Measurements from ENCODE around the gene C9orf153. TPM values are rescaled to one million over a fixed set of nuclear protein-coding genes. Genes with fewer than 3 reads are reported as not detected.
A peak's percentile ranks its signal among the peaks of the same experiment; 100 is the strongest.
"Not testable (repeated sequence)": the region's sequence is repeated elsewhere in the genome, so short reads cannot be mapped to it uniquely, and the experiment has no call there.

C9orf153 gene
- total RNA-seq, 1 donor from 2014 or later, result not detected

- no peak for DNase-seq
Measured at GRCh38 chr9:86263876-86264275, 4.4 kb upstream of the C9orf153 start.

GRCh38 chr9:86262492-86262891 is 3.0 kb upstream of the C9orf153 start:
- DNase-seq, result peak; percentile 25

GRCh38 chr9:86257391-86257790 is 2.1 kb downstream of the C9orf153 start:
- no peak for DNase-seq

- no peak for DNase-seq
Measured at GRCh38 chr9:86256653-86257052, 2.8 kb downstream of the C9orf153 start.

- no peak for DNase-seq
Measured at GRCh38 chr9:86253577-86253976, 5.9 kb downstream of the C9orf153 start.

GRCh38 chr9:86252870-86253269 is 6.6 kb downstream of the C9orf153 start:
- DNase-seq, result no peak

GRCh38 chr9:86250123-86250522 is 9.3 kb downstream of the C9orf153 start:
- no peak for DNase-seq

- no peak for DNase-seq
Measured at GRCh38 chr9:86248746-86249145, 10.7 kb downstream of the C9orf153 start.

GRCh38 chr9:86246752-86247161 is 12.7 kb downstream of the C9orf153 start:
- no peak for DNase-seq

- DNase-seq, result peak; percentile 15
Measured at GRCh38 chr9:86242071-86242470, 17.4 kb downstream of the C9orf153 start.

- DNase-seq, result no peak
Measured at GRCh38 chr9:86241216-86241615, 18.2 kb downstream of the C9orf153 start.

GRCh38 chr9:86238861-86239770 is 20.3 kb downstream of the C9orf153 start:
- no peak for DNase-seq

- no peak for DNase-seq
Measured at GRCh38 chr9:86230858-86231257, 28.6 kb downstream of the C9orf153 start.

- no peak for DNase-seq
Measured at GRCh38 chr9:86222667-86223066, 36.8 kb downstream of the C9orf153 start.

GRCh38 chr9:86219606-86220005 is 39.9 kb downstream of the C9orf153 start:
- no peak for DNase-seq

GRCh38 chr9:86217076-86217755 is 42.2 kb downstream of the C9orf153 start:
- no peak for DNase-seq

- no peak for DNase-seq
Measured at GRCh38 chr9:86207193-86207592, 52.3 kb downstream of the C9orf153 start.

- DNase-seq, result peak; percentile 68
Measured at GRCh38 chr9:86202338-86202882, 57.0 kb downstream of the C9orf153 start.

- no peak for DNase-seq
Measured at GRCh38 chr9:86201474-86202337, 57.8 kb downstream of the C9orf153 start.

GRCh38 chr9:86200599-86201162 is 58.8 kb downstream of the C9orf153 start:
- DNase-seq, result no peak

- DNase-seq, result no peak
Measured at GRCh38 chr9:86193088-86193487, 66.4 kb downstream of the C9orf153 start.

GRCh38 chr9:86190700-86191099 is 68.8 kb downstream of the C9orf153 start:
- not testable (repeated sequence) for DNase-seq

Data from dermis blood vessel endothelial cell (primary cell).